H1 (cell line): ENCODE measurements around the gene MTM1. TPM values are rescaled to one million over a fixed set of nuclear protein-coding genes. Genes with fewer than 3 reads are reported as not detected.

Experiments used
- CTCF ChIA-PET: fragments of 300-600 bp; sonication (Branson Sonifier 250); formaldehyde crosslinking; loops from one replicate; lab custom pipeline; 2021; ENCODE audit not compliant: partially characterized antibody; lab: Charles Lee
- POLR2A ChIA-PET: fragments of 300-600 bp; sonication (Branson Sonifier 250); formaldehyde crosslinking; loops from one replicate; lab custom pipeline; 2021; ENCODE audit warnings: inconsistent platforms; ENCODE audit not compliant: partially characterized antibody; lab: Charles Lee
- DNase-seq, 2 experiments: peaks; one replicate each; pipeline versions ENCODE4 v3.0.0 to v3.0.0-alpha.2; 2010 to 2022; ENCODE audit warnings: low spot score in 2 of 2, low read depth in 1 of 2, mixed read lengths in 1 of 2
- FAIRE-seq: peaks from 2 replicates; lab custom pipeline; 2011; peaks lifted over from hg19 to GRCh38; lab: Jason Lieb, UNC
- H2AFZ ChIP-seq: 2 replicates; pipeline ENCODE4 v1.8.1; 2012; ENCODE audit warnings: low read length, inconsistent platforms
- H2AK5ac ChIP-seq: 2 replicates; pipeline ENCODE4 v1.6.1; 2013; ENCODE audit warnings: low read depth, low read length
- H2BK120ac ChIP-seq: replicated peaks from 2 replicates; pipeline ENCODE3; 2013; ENCODE audit warnings: low read depth, low read length, inconsistent platforms
- H2BK12ac ChIP-seq: 2 replicates; pipeline ENCODE4 v1.6.1; 2013; ENCODE audit warnings: low read depth, low read length
- H2BK15ac ChIP-seq: 2 replicates; pipeline ENCODE4 v1.6.1; 2013; ENCODE audit warnings: low read length
- H2BK20ac ChIP-seq: 2 replicates; pipeline ENCODE4 v1.6.1; 2013; ENCODE audit warnings: low read length
- H2BK5ac ChIP-seq: 2 replicates; pipeline ENCODE4 v1.6.1; 2013; ENCODE audit warnings: low read depth, low read length
- H3K14ac ChIP-seq: 2 replicates; pipeline ENCODE4 v1.6.1; 2013; ENCODE audit warnings: inconsistent platforms; ENCODE audit not compliant: insufficient read length
- H3K18ac ChIP-seq: 2 replicates; pipeline ENCODE4 v1.6.1; 2013; ENCODE audit warnings: low read length; ENCODE audit errors: extremely low read depth
- H3K23ac ChIP-seq: 2 replicates; pipeline ENCODE4 v1.6.1; 2013; ENCODE audit warnings: inconsistent platforms; ENCODE audit not compliant: insufficient read length
- H3K23me2 ChIP-seq: 2 replicates; pipeline ENCODE4 v1.6.1; 2013; ENCODE audit warnings: low read depth, low read length
- H3K27ac ChIP-seq: 2 replicates; pipeline ENCODE4 v1.6.1; 2011; ENCODE audit warnings: low read depth, low read length, inconsistent platforms
- H3K27me3 ChIP-seq, 4 experiments: replicated peaks in 1 of 4; 1 replicate in 1 of 4; 2 replicates in 3 of 4; pipeline versions ENCODE4 v1.6.1 to v1.8.1; 2011 to 2013; ENCODE audit warnings: low read length in 3 of 4, mild to moderate bottlenecking in 3 of 4, inconsistent platforms in 2 of 4, mixed read lengths in 2 of 4, moderate library complexity in 1 of 4; ENCODE audit not compliant: control insufficient read depth in 3 of 4, insufficient read depth in 3 of 4; ENCODE audit errors: extremely low read depth in 1 of 4
- H3K36me3 ChIP-seq, 4 experiments: 2 replicates each; pipeline versions ENCODE4 v1.6.1 to v1.8.1; 2011 to 2013; ENCODE audit warnings: mild to moderate bottlenecking in 4 of 4, low read length in 3 of 4, moderate library complexity in 2 of 4, control low read depth in 1 of 4, inconsistent platforms in 1 of 4; ENCODE audit not compliant: insufficient read depth in 4 of 4, control insufficient read depth in 2 of 4
- H3K4ac ChIP-seq: replicated peaks from 2 replicates; pipeline ENCODE3; 2013; ENCODE audit warnings: low read length, low read depth, mixed read lengths, inconsistent platforms; ENCODE audit not compliant: insufficient read length
- H3K4me1 ChIP-seq, 4 experiments: replicated peaks in 1 of 4; 1 replicate in 1 of 4; 2 replicates in 3 of 4; pipeline versions ENCODE4 v1.6.1 to v1.8.1; 2011 to 2013; ENCODE audit warnings: low read length in 3 of 4, inconsistent platforms in 2 of 4, mixed read lengths in 1 of 4; ENCODE audit not compliant: insufficient read depth in 4 of 4, control insufficient read depth in 3 of 4
- H3K4me2 ChIP-seq, 2 experiments: 2 replicates each; pipeline versions ENCODE4 v1.6.1 to v1.8.1; 2011 to 2013; ENCODE audit warnings: low read depth in 2 of 2, low read length in 2 of 2, control low read depth in 1 of 2, inconsistent platforms in 1 of 2, mild to moderate bottlenecking in 1 of 2; ENCODE audit not compliant: insufficient read depth in 1 of 2
- H3K4me3 ChIP-seq, 4 experiments: fragments of 200-600, 300-600 bp in 1 of 4; sonication (generic), shearing (Covaris generic), sonication (Bioruptor Twin) in 1 of 4; 2 replicates each; pipeline versions ENCODE4 v1.5.1 to v1.8.1; 2011 to 2016; ENCODE audit warnings: low read length in 4 of 4, low read depth in 3 of 4, control low read depth in 2 of 4, inconsistent platforms in 2 of 4, mild to moderate bottlenecking in 2 of 4, mixed read lengths in 1 of 4, moderate library complexity in 1 of 4; ENCODE audit not compliant: insufficient read depth in 2 of 4; ENCODE audit errors: extremely low read depth in 1 of 4
- H3K56ac ChIP-seq: replicated peaks from 2 replicates; pipeline ENCODE3; 2013; ENCODE audit warnings: low read depth, mild to moderate bottlenecking, mixed read lengths, low read length, inconsistent platforms; ENCODE audit not compliant: insufficient read length
- H3K79me1 ChIP-seq: 2 replicates; pipeline ENCODE4 v1.6.1; 2013; ENCODE audit warnings: low read depth, low read length, control low read depth
- H3K79me2 ChIP-seq, 2 experiments: 2 replicates each; pipeline versions ENCODE4 v1.6.1 to v1.8.1; 2012 to 2013; ENCODE audit warnings: low read length in 2 of 2, mild to moderate bottlenecking in 2 of 2, inconsistent platforms in 1 of 2; ENCODE audit not compliant: insufficient read depth in 2 of 2, control insufficient read depth in 1 of 2
- H3K9ac ChIP-seq, 4 experiments: replicated peaks in 1 of 4; 1 replicate in 1 of 4; 2 replicates in 3 of 4; pipeline versions ENCODE4 v1.6.1 to v1.8.1; 2011 to 2013; ENCODE audit warnings: low read depth in 3 of 4, low read length in 3 of 4, control low read depth in 2 of 4, mild to moderate bottlenecking in 2 of 4, moderate library complexity in 2 of 4, inconsistent platforms in 1 of 4; ENCODE audit errors: extremely low read depth in 1 of 4
- H3K9me3 ChIP-seq, 2 experiments: 2 replicates each; pipeline versions ENCODE4 v1.6.1 to v1.8.1; 2012 to 2013; ENCODE audit warnings: mild to moderate bottlenecking in 2 of 2, moderate library complexity in 2 of 2, control low read depth in 1 of 2, inconsistent platforms in 1 of 2, low read depth in 1 of 2, low read length in 1 of 2, mixed read lengths in 1 of 2; ENCODE audit not compliant: insufficient read depth in 2 of 2
- H4K20me1 ChIP-seq, 2 experiments: replicated peaks in 1 of 2; 2 replicates each; pipeline versions ENCODE3 to v1.8.1; 2011 to 2013; ENCODE audit warnings: inconsistent platforms in 2 of 2, low read length in 2 of 2, mild to moderate bottlenecking in 1 of 2; ENCODE audit not compliant: insufficient read depth in 2 of 2, control insufficient read depth in 1 of 2
- H4K5ac ChIP-seq: 2 replicates; pipeline ENCODE4 v1.6.1; 2013; ENCODE audit warnings: low read length, low read depth, mixed read lengths, inconsistent platforms; ENCODE audit not compliant: insufficient read length
- H4K8ac ChIP-seq: 2 replicates; pipeline ENCODE4 v1.8.0; 2013; ENCODE audit warnings: mild to moderate bottlenecking, moderate library complexity, low read length, inconsistent platforms; ENCODE audit not compliant: insufficient read depth; ENCODE audit errors: extremely low read depth
- H4K91ac ChIP-seq: replicated peaks from 2 replicates; pipeline ENCODE3; 2013; ENCODE audit warnings: low read length, mixed read lengths, inconsistent platforms; ENCODE audit not compliant: insufficient read length
- CHD2 ChIP-seq: IDR thresholded peaks from 2 replicates; pipeline ENCODE4 v1.6.1; 2012; ENCODE audit warnings: low read length, improper control_type of control experiment
- GABPA ChIP-seq: IDR thresholded peaks from 2 replicates; pipeline ENCODE4 v1.6.1; 2011; ENCODE audit warnings: mild to moderate bottlenecking, low read length, moderate library complexity, borderline replicate concordance; ENCODE audit not compliant: insufficient read depth
- KDM1A ChIP-seq: fragments of 200-600, 300-600 bp; sonication (generic); IDR thresholded peaks from 2 replicates; pipeline ENCODE4 v1.7.1; 2016; ENCODE audit warnings: mild to moderate bottlenecking, low read length, borderline replicate concordance
- TAF1 ChIP-seq: IDR thresholded peaks from 2 replicates; pipeline ENCODE4 v1.6.1; 2011; ENCODE audit warnings: mild to moderate bottlenecking, low read depth, low read length
- polyA plus RNA-seq, 7 experiments: library from polyadenylated mRNA; depleted of rRNA in 3 of 7; stranded (reverse) in 5 of 7; unstranded in 2 of 7; fragments of >200 nt in 5 of 7; fragments of 200-250 nt in 2 of 7; gene quantifications; 1 replicate in 5 of 7; 2 replicates in 1 of 7; 4 replicates in 1 of 7; pipeline versions ENCODE4 v1.2.1 to v1.2.3, GENCODE V29; 2011 to 2013; ENCODE audit warnings: missing spikeins in 2 of 7, mixed read lengths in 2 of 7
- total RNA-seq: library from RNA; stranded (reverse); fragmentation: NEBNext Ultra II Directional; extraction: Animal tissue kit (Norgen Biotek cat#: 25700); gene quantifications from 2 replicates; pipeline ENCODE4 v1.2.1, GENCODE V29; 2021

Gene MTM1
- total and polyA plus RNA-seq, 2 of the 8 experiments (the other 6 are each of a cell fraction or from before 2014, with no cell fraction given): 2.3 to 8.4 TPM

GRCh38 chrX:150690126-150690525 is 121.7 kb downstream of the MTM1 start:
- Histone ChIP-seq H2BK12ac (no peak overlapping the region), H3K9me3 (no peaks in the 10 kb centered on the region), H3K4me1 (peaks cover 0 to 7% (median 0%) of the 10 kb centered on the region in 4 experiments; a peak in 2 of 7 replicates), H3K23me2 (peaks cover 2% of the 10 kb centered on the region; the same call in 1 of the 2 replicates), H3K23ac (no peak overlapping the region), H4K8ac (no peak overlapping the region), H3K18ac (no peak overlapping the region), H4K20me1 (no peaks in the 10 kb centered on the region), H3K4me2 (no peak overlapping the region), H2BK120ac (no peak overlapping the region), H3K27ac (no peak overlapping the region), H2AFZ (no peak overlapping the region), H2BK20ac (no peak overlapping the region), H4K5ac (no peak overlapping the region), H3K9ac (no peak overlapping the region), H3K4ac (no peak overlapping the region), H3K4me3 (no peak overlapping the region), H4K91ac (no peak overlapping the region), H2BK15ac (no peak overlapping the region), H3K27me3 (no peaks in the 10 kb centered on the region), H3K56ac (no peak overlapping the region), H3K79me1 (no peaks in the 10 kb centered on the region), H2BK5ac (no peak overlapping the region), H3K14ac (no peak overlapping the region), H3K36me3 (no peaks in the 10 kb centered on the region), H2AK5ac (no peak overlapping the region), H3K79me2 (peaks cover 0 to 2% of the 10 kb centered on the region in 2 experiments; a peak in 2 of 4 replicates)
- no peak for FAIRE-seq
- TF ChIP-seq CHD2 (no peak), GABPA (no peak), TAF1 (no peak), KDM1A (no peak)
- DNase-seq: no peak
- CTCF ChIA-PET: interaction anchor here (1.1 to 1.8 kb wide), 2 partner anchors 8 to 25 kb away, joined by 3 to 5 read pairs; no protein-coding TSS in a partner anchor
- POLR2A ChIA-PET: no interaction called here
